HepG2 (cell line): ENCODE measurements around the gene FOXA1. TPM values are rescaled to one million over a fixed set of nuclear protein-coding genes. Genes with fewer than 3 reads are reported as not detected.

Source experiments
- MEIS1 ChIP-seq: sonication (generic); formaldehyde crosslinking; IDR thresholded peaks from 2 replicates; pipeline ENCODE4 v1.9.0; 2021; ENCODE audit warnings: mild to moderate bottlenecking, missing genetic modification reagents, moderate library complexity, borderline replicate concordance
- SAFB2 ChIP-seq: sonication (generic); formaldehyde crosslinking; IDR thresholded peaks from 2 replicates; pipeline ENCODE4 v1.5.1; 2020; ENCODE audit warnings: missing genetic modification reagents, low read depth, mild to moderate bottlenecking, borderline replicate concordance
- SP1 ChIP-seq, 2 experiments: fragments of 450-650 bp in 1 of 2; sonication (generic) in 1 of 2; formaldehyde crosslinking in 1 of 2; IDR thresholded peaks; 2 replicates each; pipeline versions ENCODE4 v1.4.0 to v1.6.1; 2016 to 2020; ENCODE audit warnings: missing genetic modification reagents in 1 of 2
- SRSF9 ChIP-seq: fragments of 200-400 bp; formaldehyde crosslinking; IDR thresholded peaks from 2 replicates; pipeline ENCODE4 v1.6.1; 2018; ENCODE audit warnings: borderline replicate concordance, mild to moderate bottlenecking, low read depth, low read length; ENCODE audit not compliant: insufficient read depth, poor library complexity, severe bottlenecking
- THYN1 ChIP-seq: sonication (generic); formaldehyde crosslinking; IDR thresholded peaks from 2 replicates; pipeline ENCODE4 v1.8.1; 2023; ENCODE audit warnings: low read depth, mild to moderate bottlenecking, moderate library complexity, missing genetic modification reagents, borderline replicate concordance
- ZFP36L2 ChIP-seq: sonication (generic); formaldehyde crosslinking; IDR thresholded peaks from 2 replicates; pipeline ENCODE4 v1.4.0; 2020; ENCODE audit warnings: missing genetic modification reagents
- ZNF30 ChIP-seq: sonication (generic); formaldehyde crosslinking; IDR thresholded peaks from 2 replicates; pipeline ENCODE4 v1.5.0; 2020; ENCODE audit warnings: mild to moderate bottlenecking, missing genetic modification reagents
- ZNF44 ChIP-seq: sonication (generic); formaldehyde crosslinking; IDR thresholded peaks from 2 replicates; pipeline ENCODE4 v1.5.1; 2020; ENCODE audit warnings: mild to moderate bottlenecking, missing genetic modification reagents
- ZNF564 ChIP-seq: sonication (generic); formaldehyde crosslinking; IDR thresholded peaks from 2 replicates; pipeline ENCODE4 v1.8.1; 2023; ENCODE audit warnings: mild to moderate bottlenecking, missing genetic modification reagents
- ZNF788 ChIP-seq: sonication (generic); formaldehyde crosslinking; IDR thresholded peaks from 2 replicates; pipeline ENCODE4 v1.5.0; 2020; ENCODE audit warnings: mild to moderate bottlenecking, missing genetic modification reagents, borderline replicate concordance
- ZSCAN22 ChIP-seq: sonication (generic); formaldehyde crosslinking; IDR thresholded peaks from 2 replicates; pipeline ENCODE4 v1.4.0; 2020; ENCODE audit warnings: mild to moderate bottlenecking, missing genetic modification reagents
- polyA plus RNA-seq, 8 experiments: library from polyadenylated mRNA; depleted of rRNA in 3 of 8; stranded (reverse) in 7 of 8; unstranded in 1 of 8; fragments of >200 nt; fragmentation: Illumina TruSeq in 4 of 8; extraction: Trizol in 4 of 8; gene quantifications; 2 replicates each; pipeline versions ENCODE4 v1.2.1 to v1.2.3, GENCODE V29; 2011 to 2016; ENCODE audit warnings: low read depth in 4 of 8, missing spikeins in 1 of 8, mixed read lengths in 1 of 8; ENCODE audit not compliant: insufficient read depth in 1 of 8
- total RNA-seq, 5 experiments: library from RNA; depleted of rRNA; stranded (reverse); fragments of >200 nt; fragmentation: Illumina TruSeq; extraction: Trizol; gene quantifications; 2 replicates each; pipeline ENCODE4 v1.2.3, GENCODE V29; 2016; ENCODE audit warnings: low read depth in 1 of 5
- TF ChIP-seq, protein P1 (sequence below): sonication (generic); formaldehyde crosslinking; IDR thresholded peaks from 2 replicates; pipeline ENCODE4 v1.5.1; 2020; ENCODE audit warnings: missing genetic modification reagents, mild to moderate bottlenecking, borderline replicate concordance
- TF ChIP-seq, protein P2 (sequence below): sonication (generic); formaldehyde crosslinking; IDR thresholded peaks from 2 replicates; pipeline ENCODE4 v1.4.0; 2020; ENCODE audit warnings: missing genetic modification reagents
- TF ChIP-seq, protein P3 (sequence below): IDR thresholded peaks from 2 replicates; pipeline ENCODE4 v1.6.1; 2016; ENCODE audit warnings: mild to moderate bottlenecking
- TF ChIP-seq, protein P4 (sequence below): sonication (generic); formaldehyde crosslinking; IDR thresholded peaks from 2 replicates; pipeline ENCODE4 v1.4.0; 2020; ENCODE audit warnings: missing genetic modification reagents, borderline replicate concordance
- TF ChIP-seq, protein P5 (sequence below): sonication (generic); formaldehyde crosslinking; IDR thresholded peaks from 2 replicates; pipeline ENCODE4 v1.9.0; 2022; ENCODE audit warnings: low read depth, missing genetic modification reagents

Gene FOXA1
- total and polyA plus RNA-seq, 2 of the 13 experiments (the other 11 are each of a cell fraction or from before 2014, with no cell fraction given): 43.4 to 58.6 TPM

DNA sequence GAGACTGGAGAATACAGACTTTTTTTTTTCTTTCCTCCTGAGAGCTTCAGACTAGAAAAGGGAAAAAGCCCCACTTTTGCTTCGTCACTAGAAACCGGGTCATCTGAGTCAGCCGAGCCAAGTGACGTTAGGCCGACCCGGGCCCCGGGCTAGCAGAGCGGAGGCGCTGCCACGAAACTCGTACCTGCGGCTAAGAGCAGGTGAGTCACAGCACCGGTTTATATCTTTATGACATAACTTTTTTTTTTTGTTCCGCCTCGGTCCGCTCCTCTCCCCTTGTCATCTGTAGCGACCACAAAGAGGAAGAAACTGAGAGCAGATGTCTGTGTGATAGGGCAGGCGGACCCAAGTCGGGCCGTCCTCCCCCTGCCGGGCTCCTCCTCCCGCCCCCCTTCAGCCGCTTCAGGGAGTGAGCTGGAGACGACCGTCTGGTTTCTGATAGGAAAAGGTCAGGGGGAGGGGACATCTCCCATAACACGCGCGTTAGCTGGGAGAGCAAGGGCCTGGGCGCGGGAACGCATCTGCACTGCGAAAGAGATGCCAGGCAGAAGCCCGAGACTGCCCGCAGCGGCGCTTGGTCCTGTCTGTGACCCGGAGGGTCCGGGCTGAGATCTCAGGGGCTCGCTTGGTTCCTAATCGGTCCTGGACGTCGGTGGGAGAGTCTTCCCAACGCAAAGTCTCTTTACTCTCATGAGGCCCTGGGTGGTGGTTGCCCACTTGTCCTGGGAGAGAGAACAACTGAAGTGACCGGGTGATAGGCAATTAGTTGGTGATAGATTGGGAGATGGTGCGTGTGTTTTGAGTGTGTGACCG lies 966 bp upstream of the FOXA1 start (continued):
- TF ChIP-seq, protein P1, sequence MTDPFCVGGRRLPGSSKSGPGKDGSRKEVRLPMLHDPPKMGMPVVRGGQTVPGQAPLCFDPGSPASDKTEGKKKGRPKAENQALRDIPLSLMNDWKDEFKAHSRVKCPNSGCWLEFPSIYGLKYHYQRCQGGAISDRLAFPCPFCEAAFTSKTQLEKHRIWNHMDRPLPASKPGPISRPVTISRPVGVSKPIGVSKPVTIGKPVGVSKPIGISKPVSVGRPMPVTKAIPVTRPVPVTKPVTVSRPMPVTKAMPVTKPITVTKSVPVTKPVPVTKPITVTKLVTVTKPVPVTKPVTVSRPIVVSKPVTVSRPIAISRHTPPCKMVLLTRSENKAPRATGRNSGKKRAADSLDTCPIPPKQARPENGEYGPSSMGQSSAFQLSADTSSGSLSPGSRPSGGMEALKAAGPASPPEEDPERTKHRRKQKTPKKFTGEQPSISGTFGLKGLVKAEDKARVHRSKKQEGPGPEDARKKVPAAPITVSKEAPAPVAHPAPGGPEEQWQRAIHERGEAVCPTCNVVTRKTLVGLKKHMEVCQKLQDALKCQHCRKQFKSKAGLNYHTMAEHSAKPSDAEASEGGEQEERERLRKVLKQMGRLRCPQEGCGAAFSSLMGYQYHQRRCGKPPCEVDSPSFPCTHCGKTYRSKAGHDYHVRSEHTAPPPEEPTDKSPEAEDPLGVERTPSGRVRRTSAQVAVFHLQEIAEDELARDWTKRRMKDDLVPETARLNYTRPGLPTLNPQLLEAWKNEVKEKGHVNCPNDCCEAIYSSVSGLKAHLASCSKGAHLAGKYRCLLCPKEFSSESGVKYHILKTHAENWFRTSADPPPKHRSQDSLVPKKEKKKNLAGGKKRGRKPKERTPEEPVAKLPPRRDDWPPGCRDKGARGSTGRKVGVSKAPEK (CRISPR knock-in tag): peak; percentile 52
- TF ChIP-seq THYN1 (CRISPR knock-in tag): peak; percentile 95
- no peak for TF ChIP-seq SRSF9
- peak; percentile 87 for TF ChIP-seq ZNF30
- TF ChIP-seq, protein P2, sequence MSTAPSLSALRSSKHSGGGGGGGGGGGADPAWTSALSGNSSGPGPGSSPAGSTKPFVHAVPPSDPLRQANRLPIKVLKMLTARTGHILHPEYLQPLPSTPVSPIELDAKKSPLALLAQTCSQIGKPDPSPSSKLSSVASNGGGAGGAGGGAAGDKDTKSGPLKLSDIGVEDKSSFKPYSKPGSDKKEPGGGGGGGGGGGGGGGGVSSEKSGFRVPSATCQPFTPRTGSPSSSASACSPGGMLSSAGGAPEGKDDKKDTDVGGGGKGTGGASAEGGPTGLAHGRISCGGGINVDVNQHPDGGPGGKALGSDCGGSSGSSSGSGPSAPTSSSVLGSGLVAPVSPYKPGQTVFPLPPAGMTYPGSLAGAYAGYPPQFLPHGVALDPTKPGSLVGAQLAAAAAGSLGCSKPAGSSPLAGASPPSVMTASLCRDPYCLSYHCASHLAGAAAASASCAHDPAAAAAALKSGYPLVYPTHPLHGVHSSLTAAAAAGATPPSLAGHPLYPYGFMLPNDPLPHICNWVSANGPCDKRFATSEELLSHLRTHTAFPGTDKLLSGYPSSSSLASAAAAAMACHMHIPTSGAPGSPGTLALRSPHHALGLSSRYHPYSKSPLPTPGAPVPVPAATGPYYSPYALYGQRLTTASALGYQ (CRISPR knock-in tag): peak; percentile 73; the same call in 1 of the 2 replicates
- peak; percentile 82; the same call in 1 of the 2 replicates for TF ChIP-seq ZSCAN22
- peak; percentile 94 for TF ChIP-seq ZNF564
- TF ChIP-seq, protein P3, sequence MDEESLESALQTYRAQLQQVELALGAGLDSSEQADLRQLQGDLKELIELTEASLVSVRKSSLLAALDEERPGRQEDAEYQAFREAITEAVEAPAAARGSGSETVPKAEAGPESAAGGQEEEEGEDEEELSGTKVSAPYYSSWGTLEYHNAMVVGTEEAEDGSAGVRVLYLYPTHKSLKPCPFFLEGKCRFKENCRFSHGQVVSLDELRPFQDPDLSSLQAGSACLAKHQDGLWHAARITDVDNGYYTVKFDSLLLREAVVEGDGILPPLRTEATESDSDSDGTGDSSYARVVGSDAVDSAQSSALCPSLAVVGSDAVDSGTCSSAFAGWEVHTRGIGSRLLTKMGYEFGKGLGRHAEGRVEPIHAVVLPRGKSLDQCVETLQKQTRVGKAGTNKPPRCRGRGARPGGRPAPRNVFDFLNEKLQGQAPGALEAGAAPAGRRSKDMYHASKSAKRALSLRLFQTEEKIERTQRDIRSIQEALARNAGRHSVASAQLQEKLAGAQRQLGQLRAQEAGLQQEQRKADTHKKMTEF (CRISPR knock-in tag): peak; percentile 98
- TF ChIP-seq, protein P4, sequence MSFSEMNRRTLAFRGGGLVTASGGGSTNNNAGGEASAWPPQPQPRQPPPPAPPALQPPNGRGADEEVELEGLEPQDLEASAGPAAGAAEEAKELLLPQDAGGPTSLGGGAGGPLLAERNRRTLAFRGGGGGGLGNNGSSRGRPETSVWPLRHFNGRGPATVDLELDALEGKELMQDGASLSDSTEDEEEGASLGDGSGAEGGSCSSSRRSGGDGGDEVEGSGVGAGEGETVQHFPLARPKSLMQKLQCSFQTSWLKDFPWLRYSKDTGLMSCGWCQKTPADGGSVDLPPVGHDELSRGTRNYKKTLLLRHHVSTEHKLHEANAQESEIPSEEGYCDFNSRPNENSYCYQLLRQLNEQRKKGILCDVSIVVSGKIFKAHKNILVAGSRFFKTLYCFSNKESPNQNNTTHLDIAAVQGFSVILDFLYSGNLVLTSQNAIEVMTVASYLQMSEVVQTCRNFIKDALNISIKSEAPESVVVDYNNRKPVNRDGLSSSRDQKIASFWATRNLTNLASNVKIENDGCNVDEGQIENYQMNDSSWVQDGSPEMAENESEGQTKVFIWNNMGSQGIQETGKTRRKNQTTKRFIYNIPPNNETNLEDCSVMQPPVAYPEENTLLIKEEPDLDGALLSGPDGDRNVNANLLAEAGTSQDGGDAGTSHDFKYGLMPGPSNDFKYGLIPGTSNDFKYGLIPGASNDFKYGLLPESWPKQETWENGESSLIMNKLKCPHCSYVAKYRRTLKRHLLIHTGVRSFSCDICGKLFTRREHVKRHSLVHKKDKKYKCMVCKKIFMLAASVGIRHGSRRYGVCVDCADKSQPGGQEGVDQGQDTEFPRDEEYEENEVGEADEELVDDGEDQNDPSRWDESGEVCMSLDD (CRISPR knock-in tag): peak; percentile 72; the same call in 1 of the 2 replicates
- TF ChIP-seq SP1 (IDR thresholded peaks at IDR 0.05): no peak
- peak; percentile 66 for TF ChIP-seq SP1 (CRISPR knock-in tag; IDR thresholded peaks at IDR 0.05)
- TF ChIP-seq, protein P5, sequence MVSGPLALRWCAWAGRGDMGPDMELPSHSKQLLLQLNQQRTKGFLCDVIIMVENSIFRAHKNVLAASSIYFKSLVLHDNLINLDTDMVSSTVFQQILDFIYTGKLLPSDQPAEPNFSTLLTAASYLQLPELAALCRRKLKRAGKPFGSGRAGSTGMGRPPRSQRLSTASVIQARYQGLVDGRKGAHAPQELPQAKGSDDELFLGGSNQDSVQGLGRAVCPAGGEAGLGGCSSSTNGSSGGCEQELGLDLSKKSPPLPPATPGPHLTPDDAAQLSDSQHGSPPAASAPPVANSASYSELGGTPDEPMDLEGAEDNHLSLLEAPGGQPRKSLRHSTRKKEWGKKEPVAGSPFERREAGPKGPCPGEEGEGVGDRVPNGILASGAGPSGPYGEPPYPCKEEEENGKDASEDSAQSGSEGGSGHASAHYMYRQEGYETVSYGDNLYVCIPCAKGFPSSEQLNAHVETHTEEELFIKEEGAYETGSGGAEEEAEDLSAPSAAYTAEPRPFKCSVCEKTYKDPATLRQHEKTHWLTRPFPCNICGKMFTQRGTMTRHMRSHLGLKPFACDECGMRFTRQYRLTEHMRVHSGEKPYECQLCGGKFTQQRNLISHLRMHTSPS (CRISPR knock-in tag): peak; percentile 93; the same call in 1 of the 2 replicates
- no peak; the same call in 1 of the 2 replicates for TF ChIP-seq MEIS1 (CRISPR knock-in tag)
- no peak for TF ChIP-seq ZFP36L2 (CRISPR knock-in tag)
- peak; percentile 60; the same call in 1 of the 2 replicates for TF ChIP-seq SAFB2 (CRISPR knock-in tag)
- 0 out of 2 replicates have a peak, but pooled peaks have one; percentile 56 for TF ChIP-seq ZNF44 (CRISPR knock-in tag)
- TF ChIP-seq ZNF788: peak; percentile 94
